Measurements from ENCODE around the gene ZFYVE21.
"Not testable (repeated sequence)": the region's sequence is repeated elsewhere in the genome, so short reads cannot be mapped to it uniquely, and the experiment has no call there.

The ZFYVE21 gene

DNA sequence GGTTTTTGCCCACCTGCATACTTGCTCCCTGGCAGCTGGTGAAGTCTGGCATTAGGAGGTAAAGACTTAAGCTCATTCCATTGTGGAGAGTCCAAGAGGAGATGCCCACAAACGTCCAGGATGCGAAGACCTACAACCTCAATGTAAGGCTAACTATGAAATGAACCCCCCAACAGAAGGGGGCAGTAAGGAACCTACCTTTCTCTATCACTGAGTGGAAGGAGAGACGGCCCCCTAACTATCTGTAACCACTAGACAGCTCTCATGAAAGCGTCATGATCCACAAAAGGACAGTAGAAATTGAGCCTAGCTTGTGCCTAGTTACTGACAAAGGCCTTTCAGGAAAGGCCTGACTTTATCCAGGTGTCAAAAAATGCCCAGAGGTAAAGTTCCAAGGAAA is 55.3 kb downstream of the ZFYVE21 start:
- no peak for DNase-seq (ENCODE audit: low spot score)
- TF ChIP-seq, protein P1, sequence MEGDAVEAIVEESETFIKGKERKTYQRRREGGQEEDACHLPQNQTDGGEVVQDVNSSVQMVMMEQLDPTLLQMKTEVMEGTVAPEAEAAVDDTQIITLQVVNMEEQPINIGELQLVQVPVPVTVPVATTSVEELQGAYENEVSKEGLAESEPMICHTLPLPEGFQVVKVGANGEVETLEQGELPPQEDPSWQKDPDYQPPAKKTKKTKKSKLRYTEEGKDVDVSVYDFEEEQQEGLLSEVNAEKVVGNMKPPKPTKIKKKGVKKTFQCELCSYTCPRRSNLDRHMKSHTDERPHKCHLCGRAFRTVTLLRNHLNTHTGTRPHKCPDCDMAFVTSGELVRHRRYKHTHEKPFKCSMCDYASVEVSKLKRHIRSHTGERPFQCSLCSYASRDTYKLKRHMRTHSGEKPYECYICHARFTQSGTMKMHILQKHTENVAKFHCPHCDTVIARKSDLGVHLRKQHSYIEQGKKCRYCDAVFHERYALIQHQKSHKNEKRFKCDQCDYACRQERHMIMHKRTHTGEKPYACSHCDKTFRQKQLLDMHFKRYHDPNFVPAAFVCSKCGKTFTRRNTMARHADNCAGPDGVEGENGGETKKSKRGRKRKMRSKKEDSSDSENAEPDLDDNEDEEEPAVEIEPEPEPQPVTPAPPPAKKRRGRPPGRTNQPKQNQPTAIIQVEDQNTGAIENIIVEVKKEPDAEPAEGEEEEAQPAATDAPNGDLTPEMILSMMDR (IDR thresholded peaks at IDR 0.05; ENCODE audit: extremely low read depth, missing control alignments): no peak

DNA sequence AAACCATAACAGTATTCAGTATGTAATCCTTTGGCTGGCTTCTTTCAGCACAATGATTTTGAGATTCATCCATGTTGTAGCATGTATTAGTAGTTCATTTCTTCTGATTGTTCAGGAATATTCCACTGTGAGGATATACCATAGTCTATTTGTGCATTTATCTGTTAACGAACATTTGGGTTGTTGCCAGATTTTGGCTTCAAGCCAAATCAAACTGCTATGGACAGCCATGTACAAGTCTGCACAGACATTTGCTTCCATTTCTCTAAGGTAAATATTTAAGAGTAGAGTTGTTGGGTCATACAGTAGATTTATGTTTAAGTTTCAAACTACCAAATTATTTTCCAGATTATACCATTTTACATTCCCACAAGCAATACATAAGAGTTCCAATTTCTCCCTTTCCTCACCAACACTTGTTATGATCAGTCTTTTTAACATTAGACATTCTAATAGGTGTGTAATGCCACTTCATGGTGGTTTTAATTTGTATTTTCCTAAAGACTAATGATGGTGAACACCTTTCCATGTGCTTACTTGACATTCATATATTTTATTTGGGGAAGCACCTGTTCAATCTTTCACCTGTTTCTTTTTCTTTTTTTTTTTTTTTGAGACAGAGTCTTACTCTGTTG is 56.6 kb downstream of the ZFYVE21 start:
- DNase-seq (ENCODE audit: low spot score): no peak
- TF ChIP-seq, protein P1 (IDR thresholded peaks at IDR 0.05; ENCODE audit: extremely low read depth, missing control alignments): no peak

DNA sequence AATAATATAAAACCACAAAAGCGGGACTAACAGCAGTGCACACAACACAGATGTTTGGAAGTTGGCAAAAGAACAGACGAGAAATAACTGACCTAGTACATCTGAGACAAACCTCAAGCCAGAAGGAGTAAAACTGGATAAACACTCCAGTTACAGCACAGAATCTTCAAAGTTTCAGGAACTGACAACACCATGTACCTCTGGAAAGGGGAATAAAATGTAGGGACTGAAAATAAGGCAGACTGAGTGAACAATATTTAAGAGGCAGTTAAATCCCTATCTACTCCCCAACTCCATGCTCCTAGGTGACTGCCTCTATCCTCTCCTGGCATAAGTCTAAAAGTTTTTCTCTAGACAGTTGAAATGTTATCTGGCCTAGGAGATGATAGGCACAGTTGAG is 57.9 kb downstream of the ZFYVE21 start:
- DNase-seq (ENCODE audit: low spot score): no peak
- TF ChIP-seq, protein P1 (IDR thresholded peaks at IDR 0.05; ENCODE audit: extremely low read depth, missing control alignments): no peak

DNA sequence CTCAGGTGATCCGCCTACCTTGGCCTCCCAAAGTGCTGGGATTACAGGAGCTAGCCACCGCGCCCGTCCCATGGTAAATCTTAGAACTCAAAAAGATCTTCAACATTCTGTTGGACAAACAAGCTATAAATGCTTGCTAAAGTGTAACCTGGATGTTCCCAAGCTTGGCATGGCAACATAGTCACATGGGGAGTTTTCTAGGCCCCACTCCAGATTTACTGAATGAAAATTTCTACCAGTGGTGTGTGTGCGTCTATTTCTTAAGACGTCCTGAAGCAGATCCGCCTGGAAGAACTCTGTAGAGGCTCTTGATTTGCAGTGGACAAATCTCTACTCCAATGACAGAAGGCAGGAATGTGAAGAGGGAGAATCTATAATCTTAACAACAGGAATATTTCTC is 59.9 kb downstream of the ZFYVE21 start:
- no peak for DNase-seq (ENCODE audit: low spot score)

DNA sequence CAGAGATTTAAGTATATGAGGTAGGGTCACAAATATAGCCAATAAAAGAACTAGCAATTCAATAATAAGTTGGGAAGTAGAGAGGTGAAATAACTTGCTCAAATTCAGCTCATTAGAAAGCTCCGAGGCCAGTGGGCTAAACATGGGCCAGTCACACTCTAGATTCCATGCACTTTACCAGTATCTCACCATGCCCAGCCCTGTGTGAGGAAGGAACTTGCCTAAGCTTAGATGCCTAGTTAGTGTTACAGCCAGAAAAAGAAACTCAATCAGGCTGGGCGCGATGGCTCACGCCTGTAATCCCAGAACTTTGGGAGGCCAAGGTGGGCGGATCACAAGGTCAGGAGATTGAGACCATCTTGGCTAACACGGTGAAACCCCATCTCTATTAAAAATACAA is 60.7 kb downstream of the ZFYVE21 start:
- not testable (repeated sequence) for DNase-seq (ENCODE audit: low spot score)

More for the DNA sequence above, 59.9 kb downstream of the ZFYVE21 start:
- TF ChIP-seq, protein P1 (IDR thresholded peaks at IDR 0.05; ENCODE audit: extremely low read depth, missing control alignments): no peak

DNA sequence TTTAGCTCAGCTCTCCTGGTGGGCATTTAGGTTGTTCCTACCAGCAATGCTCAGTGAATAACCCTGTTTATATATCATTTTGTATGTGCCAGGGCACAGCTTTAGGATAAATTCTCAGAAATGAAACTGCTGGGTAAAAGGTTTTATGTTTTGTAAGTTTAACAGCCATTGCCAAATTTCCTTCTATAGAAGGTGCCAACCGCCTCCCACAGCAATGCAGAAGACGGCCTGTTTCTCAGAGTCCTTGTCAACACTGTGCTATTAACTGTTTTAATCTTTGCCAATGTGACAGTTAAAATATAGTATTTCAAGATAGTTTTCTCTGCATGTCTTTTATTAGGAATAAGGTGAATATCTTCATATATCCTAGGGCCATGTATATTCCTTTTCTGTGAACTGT is 66.8 kb downstream of the ZFYVE21 start:
- no peak for DNase-seq (ENCODE audit: low spot score)
- TF ChIP-seq, protein P1 (IDR thresholded peaks at IDR 0.05; ENCODE audit: extremely low read depth, missing control alignments): no peak

All from GM20000 (cell line).